GM23338 (cell line): ENCODE results near the gene PIP5K1C.

Experiments used
- CREB1 ChIP-seq: fragments of 250-450 bp; sonication (Bioruptor Pico); IDR thresholded peaks from 2 replicates; pipeline ENCODE4 v1.5.0; 2020; ENCODE audit warnings: low read depth, mild to moderate bottlenecking, moderate library complexity
- EZH2 ChIP-seq: fragments of 200-600 bp; sonication (generic); IDR thresholded peaks from one replicate; pipeline ENCODE4 v1.8.0; 2017; ENCODE audit warnings: antibody characterized with exemption, mild to moderate bottlenecking, low read depth; ENCODE audit not compliant: unreplicated experiment
- EZH2phosphoT487 ChIP-seq: fragments of 200-600 bp; sonication (generic); IDR thresholded peaks from one replicate; pipeline ENCODE4 v1.8.1; 2018; ENCODE audit warnings: antibody characterized with exemption; ENCODE audit not compliant: unreplicated experiment
- JUNB ChIP-seq: IDR thresholded peaks from one replicate; pipeline ENCODE4 v1.6.1; 2016; ENCODE audit warnings: antibody characterized with exemption; ENCODE audit not compliant: unreplicated experiment
- NANOG ChIP-seq: IDR thresholded peaks from 2 replicates; pipeline ENCODE4 v1.6.1; 2016; ENCODE audit warnings: antibody characterized with exemption, borderline replicate concordance
- POLR2AphosphoS5 ChIP-seq: IDR thresholded peaks from 2 replicates; pipeline ENCODE4 v1.6.1; 2016; ENCODE audit warnings: antibody characterized with exemption, low read depth
- STAT1 ChIP-seq: IDR thresholded peaks from one replicate; pipeline ENCODE4 v1.6.1; 2016; ENCODE audit warnings: antibody characterized with exemption; ENCODE audit not compliant: unreplicated experiment
- ZNF114 ChIP-seq: fragments of 250-450 bp; sonication (Bioruptor Pico); IDR thresholded peaks from 2 replicates; pipeline ENCODE4 v1.5.0; 2020; ENCODE audit warnings: mild to moderate bottlenecking, moderate library complexity
- ZNF331 ChIP-seq: fragments of 250-450 bp; sonication (Bioruptor Pico); IDR thresholded peaks from 2 replicates; pipeline ENCODE4 v1.5.0; 2020; ENCODE audit warnings: low read depth, mild to moderate bottlenecking, moderate library complexity
- TF ChIP-seq, protein P1 (sequence below), 2 experiments: fragments of 200-600 bp in 1 of 2; sonication (generic) in 1 of 2; conservative IDR thresholded peaks; 2 replicates each; pipeline versions ENCODE4 v1.5.1 to v1.6.1; 2016 to 2017; ENCODE audit warnings: antibody characterized with exemption in 2 of 2, low read depth in 2 of 2, mild to moderate bottlenecking in 2 of 2, moderate library complexity in 1 of 2
- TF ChIP-seq, protein P2 (sequence below): IDR thresholded peaks from one replicate; pipeline ENCODE4 v1.6.1; 2018; ENCODE audit warnings: antibody characterized with exemption; ENCODE audit not compliant: unreplicated experiment
- TF ChIP-seq, protein P3 (sequence below): IDR thresholded peaks from 2 replicates; pipeline ENCODE4 v1.6.1; 2016; ENCODE audit warnings: antibody characterized with exemption
- TF ChIP-seq, protein P4 (sequence below): fragments of 250-450 bp; sonication (Bioruptor Pico); IDR thresholded peaks from 2 replicates; pipeline ENCODE4 v1.5.0; 2020; ENCODE audit warnings: mild to moderate bottlenecking, moderate library complexity

DNA sequence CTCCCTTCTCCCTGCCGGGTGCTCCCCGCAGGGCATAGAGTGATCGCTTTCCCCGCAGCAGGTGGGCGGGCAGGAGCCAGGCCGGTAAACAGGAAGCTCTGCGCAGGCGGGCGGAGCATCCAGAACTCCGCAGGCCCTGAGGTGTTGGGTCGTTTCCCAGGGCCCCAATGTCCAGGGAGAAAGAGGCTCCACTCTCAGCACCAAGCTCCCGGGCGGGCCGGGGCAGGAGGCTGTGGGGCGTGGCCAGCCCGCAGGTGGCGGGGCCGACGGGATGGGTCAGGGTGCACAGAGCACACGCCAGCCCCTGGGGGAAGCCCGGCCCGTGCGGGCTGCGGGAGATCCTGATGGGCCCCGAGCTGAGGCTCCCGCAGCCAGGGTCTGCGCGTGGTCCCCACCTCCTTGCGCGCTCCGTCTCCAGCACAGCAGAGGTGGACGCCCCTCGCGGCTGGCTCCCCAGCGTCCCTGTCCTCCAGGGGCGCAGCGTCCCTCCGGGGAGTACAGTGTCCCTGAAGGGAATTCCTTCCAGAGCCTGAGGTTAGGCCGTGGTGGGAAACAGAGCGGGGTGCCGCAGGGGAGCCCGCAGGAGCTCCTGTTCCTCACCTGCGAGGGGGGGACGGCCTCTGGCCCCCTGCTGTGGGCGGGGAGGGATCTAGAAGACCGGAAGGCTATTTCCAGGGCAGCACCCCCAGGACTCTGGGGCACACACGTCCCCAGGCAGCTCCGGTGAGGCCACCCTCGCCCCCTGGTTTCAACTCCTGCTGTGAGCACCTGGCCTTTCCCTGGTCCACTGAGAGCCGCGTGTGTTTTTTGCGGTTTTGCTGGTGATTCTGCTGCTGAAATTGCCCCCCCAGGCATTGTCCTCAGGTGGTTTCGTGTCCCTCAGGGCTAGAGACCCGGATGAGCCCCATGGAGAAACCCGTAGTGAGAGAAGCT, 12.2 kb downstream of the PIP5K1C start:
- TF ChIP-seq EZH2, result no peak
- TF ChIP-seq, protein P1, sequence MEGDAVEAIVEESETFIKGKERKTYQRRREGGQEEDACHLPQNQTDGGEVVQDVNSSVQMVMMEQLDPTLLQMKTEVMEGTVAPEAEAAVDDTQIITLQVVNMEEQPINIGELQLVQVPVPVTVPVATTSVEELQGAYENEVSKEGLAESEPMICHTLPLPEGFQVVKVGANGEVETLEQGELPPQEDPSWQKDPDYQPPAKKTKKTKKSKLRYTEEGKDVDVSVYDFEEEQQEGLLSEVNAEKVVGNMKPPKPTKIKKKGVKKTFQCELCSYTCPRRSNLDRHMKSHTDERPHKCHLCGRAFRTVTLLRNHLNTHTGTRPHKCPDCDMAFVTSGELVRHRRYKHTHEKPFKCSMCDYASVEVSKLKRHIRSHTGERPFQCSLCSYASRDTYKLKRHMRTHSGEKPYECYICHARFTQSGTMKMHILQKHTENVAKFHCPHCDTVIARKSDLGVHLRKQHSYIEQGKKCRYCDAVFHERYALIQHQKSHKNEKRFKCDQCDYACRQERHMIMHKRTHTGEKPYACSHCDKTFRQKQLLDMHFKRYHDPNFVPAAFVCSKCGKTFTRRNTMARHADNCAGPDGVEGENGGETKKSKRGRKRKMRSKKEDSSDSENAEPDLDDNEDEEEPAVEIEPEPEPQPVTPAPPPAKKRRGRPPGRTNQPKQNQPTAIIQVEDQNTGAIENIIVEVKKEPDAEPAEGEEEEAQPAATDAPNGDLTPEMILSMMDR (conservative IDR thresholded peaks at IDR 0.05; ENCODE audit: low read depth in 2 of 2), result 0 out of 4 replicates have a peak, but pooled peaks have one; percentile 1 to 8
- TF ChIP-seq, protein P2, sequence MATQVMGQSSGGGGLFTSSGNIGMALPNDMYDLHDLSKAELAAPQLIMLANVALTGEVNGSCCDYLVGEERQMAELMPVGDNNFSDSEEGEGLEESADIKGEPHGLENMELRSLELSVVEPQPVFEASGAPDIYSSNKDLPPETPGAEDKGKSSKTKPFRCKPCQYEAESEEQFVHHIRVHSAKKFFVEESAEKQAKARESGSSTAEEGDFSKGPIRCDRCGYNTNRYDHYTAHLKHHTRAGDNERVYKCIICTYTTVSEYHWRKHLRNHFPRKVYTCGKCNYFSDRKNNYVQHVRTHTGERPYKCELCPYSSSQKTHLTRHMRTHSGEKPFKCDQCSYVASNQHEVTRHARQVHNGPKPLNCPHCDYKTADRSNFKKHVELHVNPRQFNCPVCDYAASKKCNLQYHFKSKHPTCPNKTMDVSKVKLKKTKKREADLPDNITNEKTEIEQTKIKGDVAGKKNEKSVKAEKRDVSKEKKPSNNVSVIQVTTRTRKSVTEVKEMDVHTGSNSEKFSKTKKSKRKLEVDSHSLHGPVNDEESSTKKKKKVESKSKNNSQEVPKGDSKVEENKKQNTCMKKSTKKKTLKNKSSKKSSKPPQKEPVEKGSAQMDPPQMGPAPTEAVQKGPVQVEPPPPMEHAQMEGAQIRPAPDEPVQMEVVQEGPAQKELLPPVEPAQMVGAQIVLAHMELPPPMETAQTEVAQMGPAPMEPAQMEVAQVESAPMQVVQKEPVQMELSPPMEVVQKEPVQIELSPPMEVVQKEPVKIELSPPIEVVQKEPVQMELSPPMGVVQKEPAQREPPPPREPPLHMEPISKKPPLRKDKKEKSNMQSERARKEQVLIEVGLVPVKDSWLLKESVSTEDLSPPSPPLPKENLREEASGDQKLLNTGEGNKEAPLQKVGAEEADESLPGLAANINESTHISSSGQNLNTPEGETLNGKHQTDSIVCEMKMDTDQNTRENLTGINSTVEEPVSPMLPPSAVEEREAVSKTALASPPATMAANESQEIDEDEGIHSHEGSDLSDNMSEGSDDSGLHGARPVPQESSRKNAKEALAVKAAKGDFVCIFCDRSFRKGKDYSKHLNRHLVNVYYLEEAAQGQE, result no peak
- no peak for TF ChIP-seq POLR2AphosphoS5
- TF ChIP-seq EZH2phosphoT487, result no peak
- TF ChIP-seq NANOG, result no peak
- TF ChIP-seq ZNF331, result no peak
- TF ChIP-seq CREB1, result no peak
- no peak for TF ChIP-seq JUNB
- no peak for TF ChIP-seq STAT1
- TF ChIP-seq, protein P3, sequence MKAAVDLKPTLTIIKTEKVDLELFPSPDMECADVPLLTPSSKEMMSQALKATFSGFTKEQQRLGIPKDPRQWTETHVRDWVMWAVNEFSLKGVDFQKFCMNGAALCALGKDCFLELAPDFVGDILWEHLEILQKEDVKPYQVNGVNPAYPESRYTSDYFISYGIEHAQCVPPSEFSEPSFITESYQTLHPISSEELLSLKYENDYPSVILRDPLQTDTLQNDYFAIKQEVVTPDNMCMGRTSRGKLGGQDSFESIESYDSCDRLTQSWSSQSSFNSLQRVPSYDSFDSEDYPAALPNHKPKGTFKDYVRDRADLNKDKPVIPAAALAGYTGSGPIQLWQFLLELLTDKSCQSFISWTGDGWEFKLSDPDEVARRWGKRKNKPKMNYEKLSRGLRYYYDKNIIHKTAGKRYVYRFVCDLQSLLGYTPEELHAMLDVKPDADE, result no peak
- no peak for TF ChIP-seq ZNF114 (CRISPR knock-in tag)
- TF ChIP-seq, protein P4, sequence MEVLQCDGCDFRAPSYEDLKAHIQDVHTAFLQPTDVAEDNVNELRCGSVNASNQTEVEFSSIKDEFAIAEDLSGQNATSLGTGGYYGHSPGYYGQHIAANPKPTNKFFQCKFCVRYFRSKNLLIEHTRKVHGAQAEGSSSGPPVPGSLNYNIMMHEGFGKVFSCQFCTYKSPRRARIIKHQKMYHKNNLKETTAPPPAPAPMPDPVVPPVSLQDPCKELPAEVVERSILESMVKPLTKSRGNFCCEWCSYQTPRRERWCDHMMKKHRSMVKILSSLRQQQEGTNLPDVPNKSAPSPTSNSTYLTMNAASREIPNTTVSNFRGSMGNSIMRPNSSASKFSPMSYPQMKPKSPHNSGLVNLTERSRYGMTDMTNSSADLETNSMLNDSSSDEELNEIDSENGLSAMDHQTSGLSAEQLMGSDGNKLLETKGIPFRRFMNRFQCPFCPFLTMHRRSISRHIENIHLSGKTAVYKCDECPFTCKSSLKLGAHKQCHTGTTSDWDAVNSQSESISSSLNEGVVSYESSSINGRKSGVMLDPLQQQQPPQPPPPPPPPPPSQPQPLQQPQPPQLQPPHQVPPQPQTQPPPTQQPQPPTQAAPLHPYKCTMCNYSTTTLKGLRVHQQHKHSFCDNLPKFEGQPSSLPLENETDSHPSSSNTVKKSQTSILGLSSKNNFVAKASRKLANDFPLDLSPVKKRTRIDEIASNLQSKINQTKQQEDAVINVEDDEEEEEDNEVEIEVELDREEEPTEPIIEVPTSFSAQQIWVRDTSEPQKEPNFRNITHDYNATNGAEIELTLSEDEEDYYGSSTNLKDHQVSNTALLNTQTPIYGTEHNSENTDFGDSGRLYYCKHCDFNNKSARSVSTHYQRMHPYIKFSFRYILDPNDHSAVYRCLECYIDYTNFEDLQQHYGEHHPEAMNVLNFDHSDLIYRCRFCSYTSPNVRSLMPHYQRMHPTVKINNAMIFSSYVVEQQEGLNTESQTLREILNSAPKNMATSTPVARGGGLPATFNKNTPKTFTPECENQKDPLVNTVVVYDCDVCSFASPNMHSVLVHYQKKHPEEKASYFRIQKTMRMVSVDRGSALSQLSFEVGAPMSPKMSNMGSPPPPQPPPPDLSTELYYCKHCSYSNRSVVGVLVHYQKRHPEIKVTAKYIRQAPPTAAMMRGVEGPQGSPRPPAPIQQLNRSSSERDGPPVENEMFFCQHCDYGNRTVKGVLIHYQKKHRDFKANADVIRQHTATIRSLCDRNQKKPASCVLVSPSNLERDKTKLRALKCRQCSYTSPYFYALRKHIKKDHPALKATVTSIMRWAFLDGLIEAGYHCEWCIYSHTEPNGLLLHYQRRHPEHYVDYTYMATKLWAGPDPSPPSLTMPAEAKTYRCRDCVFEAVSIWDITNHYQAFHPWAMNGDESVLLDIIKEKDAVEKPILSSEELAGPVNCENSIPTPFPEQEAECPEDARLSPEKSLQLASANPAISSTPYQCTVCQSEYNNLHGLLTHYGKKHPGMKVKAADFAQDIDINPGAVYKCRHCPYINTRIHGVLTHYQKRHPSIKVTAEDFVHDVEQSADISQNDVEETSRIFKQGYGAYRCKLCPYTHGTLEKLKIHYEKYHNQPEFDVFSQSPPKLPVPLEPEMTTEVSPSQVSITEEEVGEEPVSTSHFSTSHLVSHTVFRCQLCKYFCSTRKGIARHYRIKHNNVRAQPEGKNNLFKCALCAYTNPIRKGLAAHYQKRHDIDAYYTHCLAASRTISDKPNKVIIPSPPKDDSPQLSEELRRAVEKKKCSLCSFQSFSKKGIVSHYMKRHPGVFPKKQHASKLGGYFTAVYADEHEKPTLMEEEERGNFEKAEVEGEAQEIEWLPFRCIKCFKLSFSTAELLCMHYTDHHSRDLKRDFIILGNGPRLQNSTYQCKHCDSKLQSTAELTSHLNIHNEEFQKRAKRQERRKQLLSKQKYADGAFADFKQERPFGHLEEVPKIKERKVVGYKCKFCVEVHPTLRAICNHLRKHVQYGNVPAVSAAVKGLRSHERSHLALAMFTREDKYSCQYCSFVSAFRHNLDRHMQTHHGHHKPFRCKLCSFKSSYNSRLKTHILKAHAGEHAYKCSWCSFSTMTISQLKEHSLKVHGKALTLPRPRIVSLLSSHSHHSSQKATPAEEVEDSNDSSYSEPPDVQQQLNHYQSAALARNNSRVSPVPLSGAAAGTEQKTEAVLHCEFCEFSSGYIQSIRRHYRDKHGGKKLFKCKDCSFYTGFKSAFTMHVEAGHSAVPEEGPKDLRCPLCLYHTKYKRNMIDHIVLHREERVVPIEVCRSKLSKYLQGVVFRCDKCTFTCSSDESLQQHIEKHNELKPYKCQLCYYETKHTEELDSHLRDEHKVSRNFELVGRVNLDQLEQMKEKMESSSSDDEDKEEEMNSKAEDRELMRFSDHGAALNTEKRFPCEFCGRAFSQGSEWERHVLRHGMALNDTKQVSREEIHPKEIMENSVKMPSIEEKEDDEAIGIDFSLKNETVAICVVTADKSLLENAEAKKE (CRISPR knock-in tag), result no peak
